Fibroblast of lung (primary cell): ENCODE measurements around the gene ASCC3. TPM values are rescaled to one million over a fixed set of nuclear protein-coding genes. Genes with fewer than 3 reads are reported as not detected.

Source experiments
- DNase-seq, 2 donors: peaks; one replicate each; pipeline versions ENCODE4 v3.0.0 to v3.0.0-alpha.2; 2010; ENCODE audit warnings: low read depth in 2 of 2
- H2AFZ ChIP-seq: 2 replicates; pipeline ENCODE4 v1.5.1; 2012; ENCODE audit warnings: low read length, control low read depth, inconsistent platforms
- H3K27ac ChIP-seq: 2 replicates; pipeline ENCODE4 v1.5.1; 2011; ENCODE audit warnings: low read length, control low read depth; ENCODE audit not compliant: insufficient read depth
- H3K27me3 ChIP-seq: 2 replicates; pipeline ENCODE4 v1.5.1; 2011; ENCODE audit warnings: mild to moderate bottlenecking, low read length; ENCODE audit not compliant: control insufficient read depth, insufficient read depth
- H3K36me3 ChIP-seq: 2 replicates; pipeline ENCODE4 v1.5.1; 2011; ENCODE audit warnings: low read length; ENCODE audit not compliant: control insufficient read depth, insufficient read depth
- H3K4me1 ChIP-seq: 2 replicates; pipeline ENCODE4 v1.5.1; 2011; ENCODE audit warnings: low read length; ENCODE audit not compliant: control insufficient read depth, insufficient read depth; ENCODE audit errors: extremely low read depth
- H3K4me2 ChIP-seq: 2 replicates; pipeline ENCODE4 v1.5.1; 2011; ENCODE audit warnings: low read length, control low read depth; ENCODE audit not compliant: insufficient read depth; ENCODE audit errors: extremely low read depth
- H3K4me3 ChIP-seq, 4 experiments: fragments of 200-600 bp in 1 of 4; sonication (generic) in 1 of 4; replicated peaks in 1 of 4; 2 replicates each; pipeline ENCODE4 v1.5.1; 2011 to 2016; ENCODE audit warnings: low read length in 4 of 4, low read depth in 3 of 4, mild to moderate bottlenecking in 3 of 4, control low read depth in 2 of 4, inconsistent platforms in 1 of 4, mixed read lengths in 1 of 4; ENCODE audit not compliant: insufficient read depth in 1 of 4; ENCODE audit errors: control extremely low read depth in 1 of 4
- H3K79me2 ChIP-seq: 2 replicates; pipeline ENCODE4 v1.5.1; 2012; ENCODE audit warnings: mild to moderate bottlenecking, low read length, inconsistent platforms; ENCODE audit not compliant: control insufficient read depth, insufficient read depth
- H3K9ac ChIP-seq: 2 replicates; pipeline ENCODE4 v1.5.1; 2011; ENCODE audit warnings: mild to moderate bottlenecking, low read length, control low read depth; ENCODE audit not compliant: insufficient read depth
- H3K9me3 ChIP-seq: 2 replicates; pipeline ENCODE4 v1.5.1; 2012; ENCODE audit warnings: low read depth, low read length; ENCODE audit not compliant: control insufficient read depth, insufficient read depth
- H4K20me1 ChIP-seq: 2 replicates; pipeline ENCODE4 v1.5.1; 2011; ENCODE audit warnings: low read length; ENCODE audit not compliant: control insufficient read depth, insufficient read depth; ENCODE audit errors: extremely low read depth
- CTCF ChIP-seq, 2 donors: IDR thresholded peaks in 1 of 2; conservative IDR thresholded peaks in 1 of 2; 1 replicate in 1 of 2; 2 replicates in 1 of 2; pipeline ENCODE4 v1.5.1; 2011 to 2012; ENCODE audit warnings: low read length in 2 of 2, control low read depth in 1 of 2, inconsistent platforms in 1 of 2, low read depth in 1 of 2, mild to moderate bottlenecking in 1 of 2
- EZH2 ChIP-seq: IDR thresholded peaks from 2 replicates; pipeline ENCODE4 v1.5.1; 2012; ENCODE audit warnings: low read length, control low read depth, mild to moderate bottlenecking; ENCODE audit errors: missing control alignments
- polyA plus RNA-seq, 2 donors: library from polyadenylated mRNA; depleted of rRNA in 1 of 2; stranded (reverse) in 1 of 2; unstranded in 1 of 2; fragments of >200 nt; gene quantifications; 2 replicates each; pipeline ENCODE4 v1.2.1, GENCODE V29; 2011 to 2012; ENCODE audit warnings: missing spikeins in 1 of 2
- total RNA-seq: library from RNA; depleted of rRNA; stranded (reverse); fragments of >200 nt; gene quantifications from 2 replicates; pipeline ENCODE4 v1.2.1, GENCODE V29; 2014

Gene ASCC3
- total and polyA plus RNA-seq, 2 donors (not counting 1 experiment from before 2014, with no cell fraction given): 36.2 to 75.3 TPM

- H3K4me3 ChIP-seq: no peak overlapping the region
- TF ChIP-seq CTCF (conservative IDR thresholded peaks at IDR 0.05 in 1 of 2, IDR thresholded peaks at IDR 0.05 in 1 of 2; ENCODE audit: low read depth in 1 of 2, low read length in 2 of 2) (no peak), EZH2 (no peak)
- H3K36me3 ChIP-seq: no peaks in the 10 kb centered on the region
- H3K27ac ChIP-seq: no peak overlapping the region
- H3K4me2 ChIP-seq: no peak overlapping the region
- no peaks in the 10 kb centered on the region for H3K79me2 ChIP-seq
- no peaks in the 10 kb centered on the region for H3K4me1 ChIP-seq
- no peaks in the 10 kb centered on the region for H4K20me1 ChIP-seq
- no peaks in the 10 kb centered on the region for H3K27me3 ChIP-seq
- no peaks in the 10 kb centered on the region for H3K9me3 ChIP-seq
- no peak overlapping the region for H2AFZ ChIP-seq
- H3K9ac ChIP-seq: no peak overlapping the region
- no peak for DNase-seq
Measured at GRCh38 chr6:100730001-100730980, 150.8 kb downstream of the ASCC3 start.

GRCh38 chr6:100726666-100727065, 154.5 kb downstream of the ASCC3 start:
- H3K36me3 ChIP-seq: no peaks in the 10 kb centered on the region
- peak; percentile 37 to 77 for DNase-seq
- H3K9me3 ChIP-seq: no peaks in the 10 kb centered on the region
- H4K20me1 ChIP-seq: no peaks in the 10 kb centered on the region
- no peaks in the 10 kb centered on the region for H3K79me2 ChIP-seq
- no peak overlapping the region for H3K27ac ChIP-seq
- no peak overlapping the region for H3K4me2 ChIP-seq
- TF ChIP-seq EZH2: no peak
- TF ChIP-seq CTCF (conservative IDR thresholded peaks at IDR 0.05 in 1 of 2, IDR thresholded peaks at IDR 0.05 in 1 of 2; ENCODE audit: low read depth in 1 of 2, low read length in 2 of 2): no peak
- H3K27me3 ChIP-seq: no peaks in the 10 kb centered on the region
- H3K9ac ChIP-seq: no peak overlapping the region
- H2AFZ ChIP-seq: no peak overlapping the region
- H3K4me1 ChIP-seq: no peaks in the 10 kb centered on the region
- H3K4me3 ChIP-seq: no peak overlapping the region

- Histone ChIP-seq H4K20me1 (no peaks in the 10 kb centered on the region), H3K27me3 (no peaks in the 10 kb centered on the region), H2AFZ (no peak overlapping the region), H3K4me2 (no peak overlapping the region), H3K9me3 (no peaks in the 10 kb centered on the region), H3K36me3 (no peaks in the 10 kb centered on the region), H3K9ac (no peak overlapping the region), H3K27ac (no peak overlapping the region), H3K4me3 (no peak overlapping the region), H3K79me2 (no peaks in the 10 kb centered on the region), H3K4me1 (no peaks in the 10 kb centered on the region)
- peak in 1 of 2 donors; percentile 55 for DNase-seq
- TF ChIP-seq CTCF (conservative IDR thresholded peaks at IDR 0.05 in 1 of 2, IDR thresholded peaks at IDR 0.05 in 1 of 2; ENCODE audit: low read depth in 1 of 2, low read length in 2 of 2): no peak
- no peak for TF ChIP-seq EZH2
Measured at GRCh38 chr6:100724696-100725095, 156.4 kb downstream of the ASCC3 start.
